Measurements from ENCODE around the gene SMDT1. TPM values are rescaled to one million over a fixed set of nuclear protein-coding genes. Genes with fewer than 3 reads are reported as not detected.

The SMDT1 gene
- total and polyA plus RNA-seq, 2 experiments from 2014 or later = 4.9 to 97.9 TPM

- H3K27me3 Mint-ChIP-seq (ENCODE audit: insufficient read depth, low read depth, poor library complexity) = peaks cover 5% of the 10 kb centered on the region
- no peaks in the 10 kb centered on the region for H3K9me2 ChIP-seq (ENCODE audit: insufficient read depth)
- H3K27me3 ChIP-seq (ENCODE audit: insufficient read depth) = no peaks in the 10 kb centered on the region
- no peak overlapping the region for H3K4me3 ChIP-seq
- no peak overlapping the region for H3K4me3 Mint-ChIP-seq
- H3K36me3 ChIP-seq (ENCODE audit: insufficient read depth) = no peaks in the 10 kb centered on the region
- ATAC-seq (no peak), DNase-seq (ENCODE audit: low spot score) (no peak)
- H3K27ac ChIP-seq (ENCODE audit: low read depth) = no peak overlapping the region
- H3F3A ChIP-seq (replicated peaks; ENCODE audit: low read depth) = no peaks in the 10 kb centered on the region
- no peak overlapping the region for H2AFZ ChIP-seq
- H3K9me3 Mint-ChIP-seq = peaks cover 39% of the 10 kb centered on the region
- no peak overlapping the region for H3K4me2 ChIP-seq
- H3K79me2 ChIP-seq (replicated peaks; ENCODE audit: insufficient read depth) = no peaks in the 10 kb centered on the region
- no peak overlapping the region for H3K27ac Mint-ChIP-seq
- peaks cover 10% of the 10 kb centered on the region; the same call in 2 of the 3 replicates for H3K36me3 Mint-ChIP-seq (ENCODE audit: low read depth)
- H4K20me1 ChIP-seq (replicated peaks; ENCODE audit: insufficient read depth) = no peaks in the 10 kb centered on the region
- H3K4me1 ChIP-seq (ENCODE audit: insufficient read depth) = no peaks in the 10 kb centered on the region
- TF ChIP-seq ZNF114 (CRISPR knock-in tag; IDR thresholded peaks at IDR 0.05) (no peak), POLR2AphosphoS5 (IDR thresholded peaks at IDR 0.05; ENCODE audit: low read depth) (no peak), REST (IDR thresholded peaks at IDR 0.05; ENCODE audit: unreplicated experiment) (no peak), CREB1 (CRISPR knock-in tag; IDR thresholded peaks at IDR 0.05; ENCODE audit: low read depth) (no peak), ETS1 (IDR thresholded peaks at IDR 0.05) (no peak)
- no peaks in the 10 kb centered on the region for H3K4me1 Mint-ChIP-seq
Observed at GRCh38 chr22:42039271-42039670, 40.2 kb upstream of the SMDT1 start.

GRCh38 chr22:42041784-42042183 lies 37.7 kb upstream of the SMDT1 start:
- H3K27me3 Mint-ChIP-seq (ENCODE audit: insufficient read depth, low read depth, poor library complexity) = peaks cover 5% of the 10 kb centered on the region
- H3K4me3 Mint-ChIP-seq = no peak overlapping the region
- ATAC-seq (no peak), DNase-seq (ENCODE audit: low spot score) (no peak)
- no peaks in the 10 kb centered on the region for H3K4me1 Mint-ChIP-seq
- Histone ChIP-seq H3K4me1 (ENCODE audit: insufficient read depth) (no peaks in the 10 kb centered on the region), H3K27me3 (ENCODE audit: insufficient read depth) (no peaks in the 10 kb centered on the region), H2AFZ (no peak overlapping the region), H3K4me3 (no peak overlapping the region), H3K4me2 (no peak overlapping the region), H3K79me2 (replicated peaks; ENCODE audit: insufficient read depth) (no peaks in the 10 kb centered on the region), H3K27ac (ENCODE audit: low read depth) (no peak overlapping the region), H4K20me1 (replicated peaks; ENCODE audit: insufficient read depth) (no peaks in the 10 kb centered on the region), H3K36me3 (ENCODE audit: insufficient read depth) (no peaks in the 10 kb centered on the region), H3F3A (replicated peaks; ENCODE audit: low read depth) (no peaks in the 10 kb centered on the region), H3K9me2 (ENCODE audit: insufficient read depth) (no peaks in the 10 kb centered on the region)
- H3K36me3 Mint-ChIP-seq (ENCODE audit: low read depth) = peaks cover 4% of the 10 kb centered on the region; the same call in 2 of the 3 replicates
- H3K9me3 Mint-ChIP-seq = peaks cover 24% of the 10 kb centered on the region
- H3K27ac Mint-ChIP-seq = no peak overlapping the region
- TF ChIP-seq EZH2phosphoT487 (IDR thresholded peaks at IDR 0.05; ENCODE audit: unreplicated experiment) = no peak
- TF ChIP-seq ZNF462 (CRISPR knock-in tag; IDR thresholded peaks at IDR 0.05) = no peak
- no peak for TF ChIP-seq ZNF331 (CRISPR knock-in tag; IDR thresholded peaks at IDR 0.05; ENCODE audit: low read depth)

Measured in GM23338 (cell line).